Prostate gland (tissue), 2 donors: Measurements from ENCODE around the gene SMIM44. TPM values are rescaled to one million over a fixed set of nuclear protein-coding genes. Genes with fewer than 3 reads are reported as not detected.

ENCODE experiments used
- DNase-seq: peaks from one replicate; pipeline ENCODE4 v3.0.0-alpha.2; 2019; ENCODE audit warnings: low spot score
- H3K27ac ChIP-seq, 2 donors: fragments of 200-600 bp; sonication (generic); 2 replicates each; pipeline ENCODE4 v1.5.1; 2017 to 2019
- H3K27me3 ChIP-seq: fragments of 200-600 bp; sonication (generic); replicated peaks from 2 replicates; pipeline ENCODE4 v1.5.1; 2019; ENCODE audit not compliant: insufficient read depth
- H3K36me3 ChIP-seq, 2 donors: fragments of 200-600 bp; sonication (generic); 1 replicate in 1 of 2; 2 replicates in 1 of 2; pipeline versions ENCODE4 v1.5.1 to v1.8.1; 2017 to 2019
- H3K4me1 ChIP-seq: fragments of 200-600 bp; sonication (generic); replicated peaks from 2 replicates; pipeline ENCODE4 v1.5.1; 2019
- H3K4me3 ChIP-seq, 2 donors: fragments of 200-600 bp; sonication (generic); 2 replicates each; pipeline ENCODE4 v1.5.1; 2017 to 2019
- H3K9me3 ChIP-seq: fragments of 200-600 bp; sonication (generic); 2 replicates; pipeline ENCODE4 v1.5.1; 2017
- POLR2A ChIP-seq: fragments of 450-650 bp; IDR thresholded peaks from one replicate; pipeline ENCODE4 v1.6.1; 2016; ENCODE audit warnings: antibody characterized with exemption, mild to moderate bottlenecking
- POLR2AphosphoS5 ChIP-seq: sonication (generic); formaldehyde crosslinking; IDR thresholded peaks from one replicate; pipeline ENCODE4 v1.6.1; 2017; ENCODE audit warnings: antibody characterized with exemption
- WGBS: methylation state at CpG from one replicate; pipeline ENCODE4 v1.1.5; 2018; 5-methylcytosine and 5-hydroxymethylcytosine counted together
- intact Hi-C: fragments of 100-400 bp; cut with DNase I; formaldehyde crosslinking; loops from one replicate; pipeline ENCODE4 v1.14.2; 2022
- total RNA-seq, 2 donors: library from RNA; depleted of rRNA; stranded (reverse); fragments of >200 nt; gene quantifications; one replicate each; pipeline ENCODE4 v1.1.0, GENCODE V29; 2016
- TF ChIP-seq, protein P1 (sequence below), 4 experiments: fragments of 200-600 bp in 2 of 4; fragments of 450-650 bp in 2 of 4; sonication (generic) in 2 of 4; IDR thresholded peaks; 1 replicate in 3 of 4; 2 replicates in 1 of 4; pipeline ENCODE4 v1.5.1; 2016 to 2019; ENCODE audit warnings: antibody characterized with exemption in 4 of 4, mild to moderate bottlenecking in 2 of 4, moderate library complexity in 2 of 4

Gene SMIM44
- total RNA-seq, 2 donors from 2014 or later, result 1.7 TPM; not detected in 1

DNA sequence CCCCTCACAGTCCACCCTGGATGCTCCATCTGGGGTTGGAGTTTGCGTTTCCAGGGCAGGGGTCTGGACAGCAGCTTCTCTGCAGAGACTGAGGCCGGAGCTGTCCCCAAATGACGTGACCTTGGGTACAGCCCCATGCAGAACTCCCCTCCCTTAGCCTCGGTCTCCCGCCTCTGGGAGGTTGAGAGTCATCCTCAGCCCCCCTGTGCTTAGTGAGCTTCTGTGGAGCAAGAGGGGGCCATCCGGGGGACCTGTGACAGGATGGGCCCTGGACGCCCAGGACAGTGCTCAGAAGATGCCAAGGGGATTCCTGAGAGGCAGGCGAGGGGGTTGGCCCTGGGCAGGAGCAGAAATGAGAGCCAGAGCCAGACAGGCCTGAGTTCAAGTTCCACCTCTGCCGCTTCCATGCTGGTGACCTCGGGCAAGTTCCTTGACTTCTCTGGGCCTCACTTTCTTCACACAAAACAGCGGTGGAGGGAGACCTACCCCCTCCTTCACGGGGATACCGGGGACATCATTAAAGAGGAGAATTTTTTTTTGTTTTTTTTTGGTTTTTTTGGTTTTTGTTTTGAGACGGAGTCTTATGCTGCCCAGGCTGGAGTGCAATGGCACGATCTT lies 23.2 kb downstream of the SMIM44 start:
- Histone ChIP-seq H3K27ac (peak overlapping the region; percentile 74 to 79), H3K4me1 (no peaks in the 10 kb centered on the region), H3K27me3 (no peaks in the 10 kb centered on the region), H3K4me3 (no peak overlapping the region), H3K9me3 (no peaks in the 10 kb centered on the region), H3K36me3 (peaks cover 0 to 13% of the 10 kb centered on the region in 2 donors)
- 73% methylated on average over 15 of the region's 15 CpGs for WGBS
- intact Hi-C loops, result no loop called here
- TF ChIP-seq POLR2A (no peak), POLR2AphosphoS5 (no peak)
- TF ChIP-seq, protein P1, sequence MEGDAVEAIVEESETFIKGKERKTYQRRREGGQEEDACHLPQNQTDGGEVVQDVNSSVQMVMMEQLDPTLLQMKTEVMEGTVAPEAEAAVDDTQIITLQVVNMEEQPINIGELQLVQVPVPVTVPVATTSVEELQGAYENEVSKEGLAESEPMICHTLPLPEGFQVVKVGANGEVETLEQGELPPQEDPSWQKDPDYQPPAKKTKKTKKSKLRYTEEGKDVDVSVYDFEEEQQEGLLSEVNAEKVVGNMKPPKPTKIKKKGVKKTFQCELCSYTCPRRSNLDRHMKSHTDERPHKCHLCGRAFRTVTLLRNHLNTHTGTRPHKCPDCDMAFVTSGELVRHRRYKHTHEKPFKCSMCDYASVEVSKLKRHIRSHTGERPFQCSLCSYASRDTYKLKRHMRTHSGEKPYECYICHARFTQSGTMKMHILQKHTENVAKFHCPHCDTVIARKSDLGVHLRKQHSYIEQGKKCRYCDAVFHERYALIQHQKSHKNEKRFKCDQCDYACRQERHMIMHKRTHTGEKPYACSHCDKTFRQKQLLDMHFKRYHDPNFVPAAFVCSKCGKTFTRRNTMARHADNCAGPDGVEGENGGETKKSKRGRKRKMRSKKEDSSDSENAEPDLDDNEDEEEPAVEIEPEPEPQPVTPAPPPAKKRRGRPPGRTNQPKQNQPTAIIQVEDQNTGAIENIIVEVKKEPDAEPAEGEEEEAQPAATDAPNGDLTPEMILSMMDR (IDR thresholded peaks at IDR 0.05), result no peak
- DNase-seq, result no peak

DNA sequence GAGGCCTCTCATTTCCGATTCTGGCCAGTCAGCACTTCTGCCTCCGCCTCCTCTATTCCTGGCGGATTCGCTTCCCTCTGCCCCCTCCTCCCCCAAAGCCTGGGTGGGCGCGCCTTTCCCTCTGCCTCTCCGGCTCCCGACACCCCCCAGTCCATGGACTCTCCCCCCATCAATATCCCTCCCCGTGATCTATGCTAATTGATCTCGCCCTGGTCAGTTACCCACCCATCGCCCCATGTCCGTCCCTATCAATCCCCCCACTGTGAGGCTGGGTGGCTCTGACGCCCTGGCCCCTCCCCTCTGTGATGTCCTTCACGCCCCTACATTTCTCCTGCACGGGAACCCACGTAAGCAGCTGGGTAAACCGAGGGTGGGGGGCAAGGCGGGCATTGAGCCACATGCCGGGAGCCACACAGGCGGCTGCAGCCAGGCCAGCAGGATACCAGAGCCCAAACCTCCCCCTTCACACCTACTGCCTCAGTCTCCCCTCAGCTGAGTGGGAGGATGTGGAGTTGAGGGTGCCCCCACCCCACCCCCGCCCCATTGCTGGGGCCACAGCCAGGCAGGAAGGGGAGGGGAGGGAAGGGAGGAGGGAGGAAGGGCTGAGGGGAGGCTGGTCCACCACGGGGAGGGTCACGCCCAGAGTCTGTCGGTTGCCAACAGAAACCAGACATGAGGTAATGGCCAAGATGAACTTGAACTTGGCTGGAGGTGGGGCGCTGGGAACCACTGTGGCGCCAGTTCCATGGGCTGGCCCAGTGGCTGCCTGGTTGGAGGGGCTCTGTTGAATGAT lies 24.0 kb downstream of the SMIM44 start:
- peaks cover 7 to 16% of the 10 kb centered on the region in 2 donors for H3K36me3 ChIP-seq
- TF ChIP-seq POLR2AphosphoS5, result peak; percentile 47
- TF ChIP-seq, protein P1 (IDR thresholded peaks at IDR 0.05), result no peak
- TF ChIP-seq POLR2A, result no peak
- peak; percentile 40 for DNase-seq
- H3K4me1 ChIP-seq, result no peaks in the 10 kb centered on the region
- H3K27ac ChIP-seq, result peak overlapping the region; percentile 74 to 79
- H3K4me3 ChIP-seq, result no peak overlapping the region
- H3K9me3 ChIP-seq, result no peaks in the 10 kb centered on the region
- H3K27me3 ChIP-seq, result no peaks in the 10 kb centered on the region
- 48% methylated on average over 26 of the region's 26 CpGs for WGBS
- intact Hi-C loops, result no loop called here

DNA sequence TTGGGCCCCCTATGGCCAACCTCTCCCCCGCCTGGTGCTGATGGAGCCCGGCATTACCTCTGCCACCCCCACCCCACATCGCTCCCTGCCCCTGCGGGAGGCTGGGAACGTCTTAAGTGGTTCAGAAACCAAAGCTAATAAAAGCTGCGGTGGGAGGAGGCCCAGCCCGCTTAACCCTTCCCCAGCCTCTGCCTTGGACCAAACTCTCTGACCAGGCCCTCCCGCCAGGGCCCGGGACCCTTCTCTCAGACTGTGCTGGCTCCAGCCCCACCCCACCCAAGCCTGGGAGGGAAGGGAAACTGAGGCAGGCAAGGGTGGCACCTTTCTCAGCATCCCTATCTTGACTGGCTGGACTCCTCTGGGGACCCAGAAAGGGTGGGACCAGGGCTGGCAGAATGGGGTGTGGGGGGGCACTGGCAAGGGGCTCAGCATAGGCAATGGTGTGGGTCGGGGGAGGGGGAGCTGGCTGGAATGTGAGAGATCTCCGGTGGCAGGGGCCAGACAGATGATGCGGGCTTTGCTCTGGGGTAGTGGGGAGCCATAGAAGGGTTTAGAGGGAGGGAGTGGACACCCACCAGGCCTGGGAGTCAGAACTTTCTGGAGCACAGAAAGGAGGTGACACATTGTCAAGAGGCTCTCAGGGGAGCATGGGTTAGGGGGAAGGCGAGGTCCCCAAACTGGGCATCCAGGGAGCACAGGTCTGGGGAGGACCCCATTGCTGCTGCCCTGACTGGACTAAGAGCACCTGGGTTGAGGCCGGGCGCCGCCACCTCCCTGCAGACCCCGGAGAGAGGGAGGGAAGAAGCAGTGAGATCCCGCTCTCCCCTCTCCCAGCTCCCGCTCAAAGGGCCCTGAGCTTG lies 24.8 kb downstream of the SMIM44 start:
- intact Hi-C loops, result no loop called here
- H3K27ac ChIP-seq, result peak overlapping the region; percentile 74 to 79
- 49% methylated on average over 19 of the region's 19 CpGs for WGBS
- TF ChIP-seq POLR2AphosphoS5, result no peak
- TF ChIP-seq POLR2A, result no peak
- TF ChIP-seq, protein P1 (IDR thresholded peaks at IDR 0.05), result no peak
- H3K36me3 ChIP-seq, result peaks cover 15 to 16% of the 10 kb centered on the region in 2 donors
- H3K4me1 ChIP-seq, result no peaks in the 10 kb centered on the region
- H3K9me3 ChIP-seq, result no peaks in the 10 kb centered on the region
- H3K27me3 ChIP-seq, result no peaks in the 10 kb centered on the region
- DNase-seq, result no peak
- no peak overlapping the region for H3K4me3 ChIP-seq

DNA sequence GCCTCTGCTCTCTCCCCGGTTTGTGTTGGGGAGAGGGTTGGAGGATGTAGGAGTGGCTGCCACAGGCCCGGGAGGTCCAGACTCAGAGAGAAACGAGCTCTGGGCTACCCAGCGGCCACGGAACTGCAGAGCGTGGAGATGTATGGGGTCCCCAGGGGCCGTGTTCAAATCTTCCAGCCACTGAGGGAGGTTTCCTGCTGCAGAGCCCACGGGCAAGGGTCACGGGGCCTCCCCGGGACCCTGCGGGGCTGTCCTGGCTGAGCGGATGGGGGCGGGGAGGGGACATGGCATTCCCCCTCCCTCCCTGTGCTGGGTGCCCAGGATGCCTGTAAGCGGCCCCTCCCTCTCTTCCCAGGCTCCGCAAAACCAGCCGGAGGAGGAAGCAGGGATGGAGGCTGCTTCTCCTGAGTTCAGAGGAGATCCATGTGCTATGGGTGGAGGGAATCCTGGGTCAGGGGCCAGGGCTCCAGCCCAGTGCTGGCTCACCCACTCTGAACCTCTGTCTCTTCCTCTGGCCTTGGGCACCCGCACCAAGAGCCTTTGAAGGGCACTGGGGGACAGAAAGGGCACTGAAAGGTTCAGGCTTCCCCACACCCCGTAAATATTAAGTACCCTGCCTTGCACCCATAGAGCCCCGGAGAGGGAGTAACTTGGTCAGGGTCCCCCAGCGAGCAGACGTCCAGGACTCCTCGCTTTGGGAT lies 25.6 kb downstream of the SMIM44 start:
- Histone ChIP-seq H3K4me1 (no peaks in the 10 kb centered on the region), H3K36me3 (peaks cover 17 to 21% of the 10 kb centered on the region in 2 donors), H3K9me3 (no peaks in the 10 kb centered on the region), H3K4me3 (no peak overlapping the region), H3K27ac (peak overlapping the region; percentile 74 to 79), H3K27me3 (no peaks in the 10 kb centered on the region)
- 51% methylated on average over 22 of the region's 22 CpGs for WGBS
- DNase-seq, result no peak
- intact Hi-C loops, result no loop called here
- TF ChIP-seq POLR2A, result no peak
- TF ChIP-seq, protein P1 (IDR thresholded peaks at IDR 0.05), result no peak
- TF ChIP-seq POLR2AphosphoS5, result no peak
